HG02678 (cell line): Measurements from ENCODE around the gene SNAP25.

Source experiments
- ATAC-seq: cut with Tn5 transposase; IDR thresholded peaks from one replicate; pipeline ENCODE4 v1.9.1; 2021; ENCODE audit warnings: mild to moderate bottlenecking, moderate library complexity; ENCODE audit not compliant: unreplicated experiment

The SNAP25 gene

DNA sequence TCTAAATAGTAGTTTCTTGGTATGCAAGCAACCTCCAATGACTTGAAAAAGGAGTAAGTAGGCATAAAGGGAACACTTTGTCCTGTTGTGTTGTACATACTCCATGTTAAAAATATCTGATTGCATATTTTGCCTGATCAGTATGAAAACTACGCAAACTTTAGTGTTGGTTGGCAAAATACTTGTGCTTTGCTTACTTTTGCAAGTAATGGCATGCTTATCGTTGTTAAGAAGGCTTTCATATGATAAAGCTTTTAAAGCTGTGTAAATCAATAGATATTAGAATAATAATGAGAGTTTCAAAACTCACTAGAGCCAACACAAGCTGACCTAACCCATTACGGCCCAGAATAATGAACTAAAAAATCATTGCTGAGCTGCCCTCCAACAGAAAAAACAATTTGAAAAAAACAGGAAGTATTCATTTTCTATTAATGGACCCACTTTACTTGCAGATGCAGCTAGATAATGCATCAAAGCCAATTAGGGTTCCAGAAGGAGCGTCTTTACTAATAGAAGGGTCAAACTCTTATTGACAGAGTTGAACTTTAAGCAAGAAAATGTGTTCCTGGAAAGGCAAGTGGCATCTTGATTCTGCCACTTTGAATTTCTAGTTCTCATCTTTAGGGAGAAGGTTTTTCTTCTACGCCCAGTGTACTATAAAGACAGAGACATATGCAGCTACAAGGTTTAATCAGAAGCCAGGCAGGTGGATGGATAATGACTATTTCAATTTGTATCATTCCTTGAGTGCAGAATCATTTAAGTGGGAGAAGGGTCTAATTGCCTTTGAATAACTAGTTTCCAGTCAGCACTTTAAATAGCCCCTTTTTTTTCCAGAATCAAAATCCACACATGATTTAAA lies 82.2 kb downstream of the SNAP25 start:
- ATAC-seq, result no peak

DNA sequence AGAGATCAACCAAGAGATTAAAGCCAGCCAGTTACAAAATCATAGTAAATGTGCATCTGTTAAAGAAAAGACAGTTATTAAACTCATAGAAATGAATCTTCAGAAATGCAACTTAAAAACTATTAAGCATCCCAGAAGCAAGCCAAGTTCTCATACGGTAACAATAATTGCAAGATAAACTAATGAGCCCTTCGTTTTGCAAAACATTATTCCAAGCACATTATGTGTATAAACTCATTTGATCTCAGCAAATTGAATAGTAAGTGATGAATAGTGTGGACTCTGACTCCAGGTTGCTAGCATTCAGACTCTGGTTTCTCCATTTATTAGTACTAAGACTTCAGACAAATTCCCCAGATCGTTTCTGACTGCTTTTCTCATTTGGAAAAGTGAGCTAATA lies 85.2 kb downstream of the SNAP25 start:
- no peak for ATAC-seq

DNA sequence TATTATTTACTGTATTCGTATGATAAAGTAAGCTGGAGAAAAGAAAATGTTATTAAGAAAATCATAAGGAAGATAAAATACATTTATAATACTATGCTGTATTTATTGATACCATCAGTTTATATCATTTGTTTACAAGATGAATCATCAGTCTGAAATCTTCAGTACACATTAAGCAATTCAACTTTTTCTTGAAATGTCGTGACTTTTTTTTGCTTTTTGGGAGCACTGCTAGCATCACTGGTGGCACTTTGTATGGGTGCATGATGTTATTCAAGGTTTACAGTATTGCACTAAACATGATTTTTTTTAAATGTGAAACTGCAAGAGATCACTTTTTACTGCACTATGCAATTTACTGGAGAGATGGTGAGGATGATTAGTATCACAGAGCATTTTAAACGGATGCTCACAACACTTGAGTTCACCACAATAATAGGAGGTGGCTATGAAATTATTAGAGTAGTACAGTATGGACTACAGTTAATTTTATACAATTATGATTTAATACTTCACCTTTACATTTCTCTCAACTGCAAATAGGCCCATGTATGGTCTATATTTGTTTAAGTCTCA lies 85.9 kb downstream of the SNAP25 start:
- ATAC-seq, result no peak

DNA sequence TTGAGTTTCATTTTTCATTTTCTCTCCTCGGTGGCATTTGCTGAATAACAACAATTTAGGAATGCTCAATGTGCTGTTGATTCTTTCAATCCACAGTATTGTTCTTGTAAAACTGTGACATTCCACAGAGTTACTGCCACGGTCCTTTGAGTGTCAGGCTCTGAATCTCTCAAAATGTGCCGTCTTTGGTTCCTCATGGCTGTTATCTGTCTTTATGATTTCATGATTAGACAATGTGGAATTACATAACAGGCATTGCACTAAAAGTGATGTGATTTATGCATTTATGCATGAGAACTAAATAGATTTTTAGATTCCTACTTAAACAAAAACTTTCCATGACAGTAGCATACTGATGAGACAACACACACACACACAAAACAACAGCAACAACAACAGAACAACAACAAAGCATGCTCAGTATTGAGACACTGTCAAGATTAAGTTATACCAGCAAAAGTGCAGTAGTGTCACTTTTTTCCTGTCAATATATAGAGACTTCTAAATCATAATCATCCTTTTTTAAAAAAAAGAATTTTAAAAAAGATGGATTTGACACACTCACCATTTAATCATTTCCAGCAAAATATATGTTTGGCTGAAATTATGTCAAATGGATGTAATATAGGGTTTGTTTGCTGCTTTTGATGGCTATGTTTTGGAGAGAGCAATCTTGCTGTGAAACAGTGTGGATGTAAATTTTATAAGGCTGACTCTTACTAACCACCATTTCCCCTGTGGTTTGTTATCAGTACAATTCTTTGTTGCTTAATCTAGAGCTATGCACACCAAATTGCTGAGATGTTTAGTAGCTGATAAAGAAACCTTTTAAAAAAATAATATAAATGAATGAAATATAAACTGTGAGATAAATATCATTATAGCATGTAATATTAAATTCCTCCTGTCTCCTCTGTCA lies 88.1 kb downstream of the SNAP25 start:
- ATAC-seq, result no peak

DNA sequence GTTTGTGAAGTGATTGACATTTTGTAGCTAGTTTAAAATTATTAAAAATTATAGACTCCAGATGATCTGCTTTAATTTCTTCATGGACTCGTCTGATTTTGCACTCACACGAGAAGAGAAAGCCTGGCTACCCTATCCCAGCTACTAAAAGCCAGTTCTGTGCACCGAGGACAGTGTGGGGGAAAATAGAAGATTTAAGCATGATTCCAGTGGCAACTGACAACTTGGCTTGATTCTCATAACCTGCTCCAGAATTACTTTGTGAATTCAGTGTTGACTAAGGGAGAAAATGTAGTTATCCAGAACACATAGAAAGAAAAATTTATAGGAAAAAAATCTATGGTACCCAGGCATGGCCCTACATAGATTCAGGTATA lies 88.7 kb downstream of the SNAP25 start:
- no peak for ATAC-seq

DNA sequence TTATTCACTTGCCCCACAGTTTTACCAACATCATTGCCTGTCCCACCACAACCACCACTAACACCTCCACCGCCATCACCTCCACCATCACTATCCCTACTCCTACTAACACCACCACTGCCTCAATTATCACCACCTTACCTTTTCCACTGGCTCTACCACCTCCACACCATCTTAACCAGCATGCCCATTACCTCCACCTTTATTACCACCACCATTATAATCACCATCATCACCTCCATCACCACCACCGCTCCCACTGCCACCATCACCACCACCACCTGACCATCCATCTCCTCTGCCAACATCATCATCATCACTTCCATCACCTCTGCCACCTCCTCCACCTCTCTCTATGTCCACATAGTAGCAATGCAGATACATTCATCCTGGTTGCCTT lies 90.0 kb downstream of the SNAP25 start:
- ATAC-seq, result no peak

DNA sequence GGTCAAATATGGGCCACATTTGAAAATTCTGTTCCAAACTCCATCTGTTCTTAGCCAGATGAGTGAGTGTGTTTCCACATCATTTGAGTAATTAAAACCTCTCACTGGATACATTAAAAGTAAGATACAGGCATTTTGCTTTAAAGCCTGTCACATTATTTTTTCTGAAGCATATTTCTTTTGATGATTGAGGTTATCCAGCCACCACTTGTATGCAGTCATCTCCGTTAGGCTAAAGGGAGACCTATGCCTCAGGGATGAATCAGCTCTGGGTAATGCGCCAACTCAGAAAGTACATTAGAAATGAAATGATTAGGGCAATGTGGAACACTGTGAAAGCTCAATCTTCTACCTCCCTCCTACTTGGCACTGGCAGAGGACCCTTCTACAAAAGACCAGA lies 90.7 kb downstream of the SNAP25 start:
- no peak for ATAC-seq

DNA sequence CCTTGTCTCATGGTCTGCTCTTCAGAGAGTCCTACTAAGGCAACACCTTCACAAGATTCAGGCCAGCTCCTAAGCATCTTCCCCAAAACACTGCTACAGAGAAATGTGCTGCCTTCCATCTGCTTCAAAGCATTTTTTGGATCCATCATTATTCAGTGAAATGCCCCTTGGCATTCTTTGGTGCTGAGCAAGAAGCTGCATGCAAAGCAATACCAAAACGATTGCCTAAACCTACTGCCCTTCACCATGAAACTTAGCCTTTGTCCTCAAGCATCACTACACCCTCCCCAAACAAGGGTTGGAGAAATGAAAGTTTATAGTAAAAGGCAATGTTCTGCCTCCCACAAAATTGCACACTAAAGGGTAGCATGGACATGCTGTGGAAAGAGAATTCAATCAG lies 93.5 kb downstream of the SNAP25 start:
- ATAC-seq, result no peak

DNA sequence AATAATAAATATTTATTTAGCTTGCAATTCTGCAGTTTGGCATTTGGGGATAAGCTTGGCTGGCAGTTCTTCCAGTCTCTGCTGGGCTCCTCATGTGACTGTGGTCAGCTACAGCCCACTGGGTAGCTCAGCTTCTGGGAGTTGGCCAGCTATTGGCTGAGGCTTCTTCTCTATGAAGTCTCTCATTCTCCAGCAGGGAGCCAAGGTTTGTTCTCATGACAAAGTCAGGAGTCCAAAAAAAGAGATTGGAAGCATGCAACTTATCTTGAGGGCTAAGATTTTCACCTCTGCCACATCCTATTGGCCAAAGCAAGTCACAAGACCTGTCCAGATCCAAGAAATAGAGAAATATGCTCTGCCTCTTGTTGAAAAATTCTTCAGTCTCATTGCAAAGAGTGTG lies 94.6 kb downstream of the SNAP25 start:
- no peak for ATAC-seq

DNA sequence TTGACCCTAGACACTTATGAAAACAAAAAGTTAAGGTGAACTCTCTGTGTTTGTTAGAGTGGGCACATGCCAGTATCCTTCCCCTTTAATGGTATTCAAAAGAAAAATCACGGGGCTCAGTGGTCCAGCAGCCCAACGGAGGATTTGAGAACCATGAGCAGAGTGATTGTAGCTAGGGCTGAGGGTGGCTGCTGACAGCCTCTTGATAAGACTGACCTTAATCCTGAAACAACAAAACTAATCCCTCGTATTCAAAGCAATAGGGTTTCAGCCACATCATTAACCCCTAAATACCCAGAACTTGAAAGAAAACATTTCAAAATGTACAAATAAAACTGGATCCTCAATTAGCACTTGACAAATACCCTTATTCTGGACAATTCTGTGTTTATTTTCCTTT lies 95.1 kb downstream of the SNAP25 start:
- ATAC-seq, result no peak

DNA sequence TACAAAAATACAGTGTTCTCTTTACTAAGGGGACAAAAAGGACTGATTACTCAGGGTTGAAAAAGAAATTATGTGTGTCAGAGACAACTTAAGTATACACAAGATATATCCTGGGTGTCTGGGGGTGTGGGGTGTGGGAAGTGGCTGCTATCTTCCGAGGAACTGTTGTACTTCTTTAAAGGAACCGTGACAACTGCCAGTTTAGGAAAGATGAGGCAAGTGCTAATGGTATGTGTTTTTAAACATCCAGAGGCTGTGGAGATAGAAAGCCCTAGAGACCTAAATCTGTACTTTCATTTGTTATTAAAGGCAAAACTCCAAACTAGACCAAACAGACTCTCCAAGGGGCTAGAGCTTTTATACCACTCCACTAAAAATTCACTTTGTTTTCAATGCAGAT lies 95.6 kb downstream of the SNAP25 start:
- ATAC-seq, result no peak

DNA sequence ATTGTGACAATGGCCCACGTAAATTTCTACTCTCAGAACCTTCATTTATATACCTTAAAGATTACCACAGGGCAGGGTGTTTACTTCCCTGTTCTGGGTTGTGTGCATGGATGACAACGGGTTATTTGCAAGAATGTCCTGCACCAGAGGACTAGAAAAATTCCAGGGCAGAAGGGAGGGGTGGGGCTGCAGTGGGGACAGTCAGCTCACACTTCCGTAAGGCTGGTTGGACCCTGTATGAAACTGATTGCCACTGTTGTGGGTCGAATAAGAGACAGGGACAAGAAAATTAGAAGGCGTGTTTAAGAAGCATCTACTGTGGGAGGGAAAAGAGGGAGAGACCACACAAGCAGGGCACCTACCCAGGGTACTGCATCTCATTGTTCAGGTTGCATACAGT lies 96.5 kb downstream of the SNAP25 start:
- ATAC-seq, result no peak

DNA sequence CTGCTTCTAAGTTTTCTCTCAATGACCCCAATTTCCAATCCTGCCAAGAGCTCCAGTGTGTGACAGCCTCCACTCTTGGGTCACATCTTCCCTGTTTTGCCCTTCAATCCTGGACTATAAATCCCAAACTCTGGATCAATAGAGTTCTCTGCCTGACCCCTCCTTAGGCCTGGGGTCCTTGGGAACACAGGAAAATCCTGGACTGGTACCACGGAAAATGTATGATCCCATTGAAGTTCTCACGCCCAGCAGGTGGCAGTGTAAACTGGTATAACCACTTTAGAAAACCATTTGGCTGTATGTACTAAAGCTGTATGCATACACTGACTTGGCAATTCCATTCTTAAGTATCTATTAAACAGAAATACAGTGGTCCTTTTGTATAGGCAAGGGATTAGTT lies 98.0 kb downstream of the SNAP25 start:
- ATAC-seq, result no peak

DNA sequence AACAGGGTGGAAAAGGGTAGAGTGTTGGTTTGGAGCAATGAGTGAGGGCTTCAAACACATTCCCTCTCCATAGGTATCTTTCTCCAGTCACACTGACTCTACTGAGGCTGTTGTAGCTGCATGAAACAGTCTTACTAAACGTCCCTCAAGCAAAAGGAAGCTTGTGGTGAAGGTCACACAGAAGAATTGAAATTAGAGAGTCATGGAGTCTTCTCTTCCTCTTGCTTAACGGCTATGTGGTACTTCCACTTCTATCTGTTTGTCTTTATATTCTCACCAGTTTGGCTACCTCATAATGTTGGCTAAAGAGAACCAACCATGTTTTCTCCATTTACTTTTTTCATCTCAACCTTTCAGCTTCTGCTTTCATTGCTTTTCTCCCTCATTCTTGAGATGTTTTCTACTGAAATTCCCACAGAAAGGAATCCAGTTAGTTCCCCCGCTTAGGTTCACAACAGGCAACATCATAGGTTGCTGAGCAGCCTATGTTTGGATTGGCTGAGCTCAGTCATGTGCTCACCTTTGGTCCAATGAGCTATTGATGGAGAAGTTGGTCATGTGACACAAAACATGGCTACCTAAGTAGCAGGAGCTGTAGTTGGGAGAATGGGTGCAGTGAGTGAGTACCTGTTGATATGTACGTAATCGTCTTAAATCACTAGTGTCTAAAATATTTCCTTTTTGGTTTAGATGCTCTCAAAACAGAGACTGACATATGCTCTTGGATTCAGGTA lies 99.8 kb downstream of the SNAP25 start:
- ATAC-seq, result no peak

DNA sequence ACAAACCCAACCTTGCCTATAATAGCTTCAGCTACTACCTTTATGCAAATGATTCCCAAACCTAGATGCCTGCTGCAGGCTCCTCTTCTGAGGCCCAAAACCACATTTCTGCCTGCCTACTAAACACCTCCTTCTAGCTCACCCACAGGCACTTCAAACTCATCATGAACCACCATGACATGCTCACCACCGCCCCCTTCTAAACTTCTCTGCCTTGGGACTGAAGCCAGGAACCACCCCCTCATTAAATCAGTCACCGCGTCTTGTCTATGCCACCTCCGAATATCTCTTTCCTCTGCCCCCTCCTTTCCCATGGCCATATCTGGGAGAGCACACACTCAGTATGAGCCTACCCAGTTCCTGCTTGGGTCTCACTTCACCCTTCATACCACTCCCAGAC lies 101.2 kb downstream of the SNAP25 start:
- ATAC-seq, result no peak

DNA sequence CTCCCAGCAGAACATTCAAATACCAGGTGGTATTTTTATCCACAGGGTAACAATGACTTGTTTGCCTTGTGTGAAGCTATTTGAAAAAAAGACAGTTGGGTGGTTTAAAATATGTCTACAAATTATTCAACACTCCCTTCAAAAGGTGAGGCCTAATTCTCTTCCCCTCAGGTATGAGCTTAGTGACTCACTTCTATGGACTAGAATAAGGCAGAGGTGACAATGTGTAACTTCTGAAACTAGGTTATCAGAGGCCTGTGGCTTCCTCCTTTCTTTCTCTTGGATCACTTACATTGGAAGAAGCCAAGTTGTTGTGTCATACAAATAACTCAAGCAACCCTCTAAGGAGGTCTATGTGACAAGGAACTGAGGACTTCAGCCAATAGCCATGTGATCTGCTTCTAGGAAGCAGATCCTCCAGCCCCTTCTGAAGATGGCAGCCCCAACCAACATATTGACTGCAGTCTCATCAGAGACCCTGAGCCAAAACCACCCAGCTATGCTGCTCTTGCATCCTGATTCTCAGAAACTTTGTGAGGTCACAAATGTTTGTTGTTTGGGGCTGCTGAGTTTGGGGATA lies 102.6 kb downstream of the SNAP25 start:
- no peak for ATAC-seq

DNA sequence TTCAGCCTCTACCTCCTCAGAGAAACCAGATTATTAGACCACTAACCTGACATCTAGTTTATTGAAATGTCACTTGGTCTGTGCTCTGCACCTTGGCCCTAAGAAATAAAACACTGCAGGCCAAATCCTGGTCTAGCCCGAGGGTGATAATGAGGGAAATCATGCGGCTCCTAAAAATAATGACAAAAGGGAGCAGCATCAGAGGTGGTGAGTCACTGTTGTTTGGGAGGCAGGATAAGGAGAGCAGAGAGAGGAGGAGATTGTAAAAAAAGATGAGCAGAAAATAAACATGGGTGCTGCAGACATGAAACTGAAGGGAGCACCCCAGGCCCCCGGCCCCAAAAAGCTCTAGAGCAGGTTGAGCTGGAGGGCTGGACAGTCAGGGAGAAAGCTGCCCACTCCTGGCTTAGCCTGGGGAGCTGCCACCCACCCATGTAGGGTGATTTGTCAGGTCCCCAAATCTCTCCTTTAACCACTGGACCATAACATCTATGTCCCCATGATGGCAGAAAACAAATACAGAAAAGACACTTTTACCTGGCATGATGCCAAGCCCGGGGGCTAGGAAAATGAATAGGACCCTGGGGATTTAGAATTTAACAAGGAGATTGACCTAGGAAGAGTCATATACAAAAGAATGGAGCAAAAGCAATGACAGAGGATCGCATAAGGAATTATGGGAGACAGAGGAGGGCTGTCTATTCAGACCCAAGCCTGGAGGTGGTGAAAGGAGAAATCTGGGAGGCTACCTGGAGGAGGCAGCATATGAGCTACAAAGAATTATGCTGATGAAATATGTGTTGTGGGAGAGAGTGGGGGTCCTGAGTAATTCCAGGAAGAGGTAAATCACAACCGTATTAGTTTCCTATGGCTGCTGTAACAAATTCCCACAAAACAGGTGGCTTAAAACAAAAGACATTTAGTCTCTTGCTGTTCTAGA lies 103.7 kb downstream of the SNAP25 start:
- ATAC-seq, result no peak

DNA sequence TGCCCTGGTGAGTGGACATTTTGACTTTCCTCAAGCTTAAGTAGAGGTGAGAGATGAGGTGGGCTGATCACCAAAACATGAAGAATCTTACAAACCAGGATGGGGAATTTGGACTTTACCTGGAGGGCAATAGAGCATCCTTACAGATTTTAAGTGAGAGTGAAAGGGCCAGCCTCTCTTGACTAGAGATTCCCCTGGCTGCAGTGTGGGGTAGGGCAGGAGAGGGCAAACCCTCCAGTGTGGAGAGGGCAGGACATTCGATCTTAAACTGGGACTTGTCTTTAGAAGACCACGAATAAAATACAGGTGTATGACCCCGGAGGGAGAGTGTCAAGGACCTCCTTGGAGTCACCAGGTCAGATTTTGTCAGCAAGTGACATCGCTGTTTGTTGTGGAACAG lies 105.1 kb downstream of the SNAP25 start:
- ATAC-seq, result no peak

DNA sequence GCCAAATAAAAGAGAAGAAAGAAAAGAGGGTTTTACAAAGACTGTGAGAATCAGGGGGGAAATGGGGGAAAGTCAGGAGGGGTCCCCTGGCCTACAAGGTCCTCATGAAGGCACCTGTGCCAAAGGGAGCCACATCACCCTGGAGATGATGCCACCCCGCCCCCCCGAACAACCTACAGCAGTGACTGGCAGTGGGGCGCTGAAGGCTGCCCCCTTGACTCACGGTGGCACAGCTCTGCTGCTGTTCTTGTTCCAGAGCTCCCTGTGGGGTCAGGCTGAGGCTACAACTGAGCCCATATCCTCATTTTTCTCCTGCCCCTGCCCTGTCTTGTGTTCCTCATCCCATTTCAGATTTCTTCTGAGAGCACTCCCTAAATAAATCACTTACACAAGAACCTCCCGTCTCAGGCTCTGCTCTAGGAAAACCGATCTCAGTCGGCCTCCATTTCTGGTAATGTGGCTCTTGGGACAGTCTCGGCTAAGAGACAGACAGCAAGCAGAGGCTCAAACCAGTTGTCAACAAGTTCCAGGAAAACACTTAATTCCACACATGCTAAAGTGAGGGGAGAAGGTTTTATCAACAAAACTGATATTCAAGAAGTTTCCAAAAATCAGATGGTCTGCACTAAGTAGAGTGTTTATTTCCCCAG lies 105.7 kb downstream of the SNAP25 start:
- no peak for ATAC-seq
